Ishikawa (cell line): ENCODE results near the gene PARD3B.

Experiments used
- CEBPB ChIP-seq: IDR thresholded peaks from 2 replicates; pipeline ENCODE4 v1.6.1; 2012
- CREB1 ChIP-seq: IDR thresholded peaks from 2 replicates; pipeline ENCODE4 v1.6.1; 2012; ENCODE audit warnings: low read depth
- EGR1 ChIP-seq: IDR thresholded peaks from 2 replicates; pipeline ENCODE4 v1.6.1; 2012
- EP300 ChIP-seq: IDR thresholded peaks from 2 replicates; pipeline ENCODE4 v1.6.1; 2012; ENCODE audit warnings: borderline replicate concordance
- FOXM1 ChIP-seq: IDR thresholded peaks from 2 replicates; pipeline ENCODE4 v1.6.1; 2012; ENCODE audit warnings: low read depth, borderline replicate concordance
- NFIC ChIP-seq: IDR thresholded peaks from 2 replicates; pipeline ENCODE4 v1.6.1; 2012
- RAD21 ChIP-seq: IDR thresholded peaks from 2 replicates; pipeline ENCODE4 v1.6.1; 2012; ENCODE audit warnings: low read depth
- TAF1 ChIP-seq: IDR thresholded peaks from 2 replicates; pipeline ENCODE4 v1.6.1; 2012; ENCODE audit warnings: low read depth, mild to moderate bottlenecking
- TCF12 ChIP-seq: IDR thresholded peaks from 2 replicates; pipeline ENCODE4 v1.6.1; 2012; ENCODE audit warnings: low read depth
- TEAD4 ChIP-seq: IDR thresholded peaks from 2 replicates; pipeline ENCODE4 v1.6.1; 2012
- YY1 ChIP-seq: IDR thresholded peaks from 2 replicates; pipeline ENCODE4 v1.6.1; 2012; ENCODE audit warnings: low read depth
- ZBTB7A ChIP-seq: IDR thresholded peaks from 2 replicates; pipeline ENCODE4 v1.6.1; 2012; ENCODE audit warnings: low read depth
- TF ChIP-seq, protein P1 (sequence below): IDR thresholded peaks from 2 replicates; pipeline ENCODE4 v1.6.1; 2012; ENCODE audit warnings: low read depth, mild to moderate bottlenecking
- TF ChIP-seq, protein P2 (sequence below): IDR thresholded peaks from 2 replicates; pipeline ENCODE4 v1.6.1; 2012
- TF ChIP-seq, protein P3 (sequence below): IDR thresholded peaks from 2 replicates; pipeline ENCODE4 v1.6.1; 2012

PARD3B gene

DNA sequence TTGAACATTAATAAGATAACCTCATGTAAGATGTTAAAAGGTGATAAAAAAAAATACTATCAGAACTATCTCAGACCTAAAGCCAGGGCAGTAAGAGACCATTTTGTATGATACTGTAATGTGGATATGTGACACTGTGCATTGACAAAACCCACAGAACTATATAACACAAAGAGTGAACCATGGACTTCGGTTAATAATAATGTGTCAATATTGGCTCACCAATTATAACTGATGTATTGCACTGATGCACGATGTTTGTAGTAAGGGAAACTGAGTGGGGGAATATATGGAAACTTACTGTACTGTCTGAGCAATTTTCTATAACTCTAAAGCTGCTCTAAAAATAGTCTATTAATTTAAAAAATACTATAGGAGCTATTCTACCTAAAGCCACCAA lies 40.7 kb upstream of the PARD3B start:
- TF ChIP-seq, protein P1, sequence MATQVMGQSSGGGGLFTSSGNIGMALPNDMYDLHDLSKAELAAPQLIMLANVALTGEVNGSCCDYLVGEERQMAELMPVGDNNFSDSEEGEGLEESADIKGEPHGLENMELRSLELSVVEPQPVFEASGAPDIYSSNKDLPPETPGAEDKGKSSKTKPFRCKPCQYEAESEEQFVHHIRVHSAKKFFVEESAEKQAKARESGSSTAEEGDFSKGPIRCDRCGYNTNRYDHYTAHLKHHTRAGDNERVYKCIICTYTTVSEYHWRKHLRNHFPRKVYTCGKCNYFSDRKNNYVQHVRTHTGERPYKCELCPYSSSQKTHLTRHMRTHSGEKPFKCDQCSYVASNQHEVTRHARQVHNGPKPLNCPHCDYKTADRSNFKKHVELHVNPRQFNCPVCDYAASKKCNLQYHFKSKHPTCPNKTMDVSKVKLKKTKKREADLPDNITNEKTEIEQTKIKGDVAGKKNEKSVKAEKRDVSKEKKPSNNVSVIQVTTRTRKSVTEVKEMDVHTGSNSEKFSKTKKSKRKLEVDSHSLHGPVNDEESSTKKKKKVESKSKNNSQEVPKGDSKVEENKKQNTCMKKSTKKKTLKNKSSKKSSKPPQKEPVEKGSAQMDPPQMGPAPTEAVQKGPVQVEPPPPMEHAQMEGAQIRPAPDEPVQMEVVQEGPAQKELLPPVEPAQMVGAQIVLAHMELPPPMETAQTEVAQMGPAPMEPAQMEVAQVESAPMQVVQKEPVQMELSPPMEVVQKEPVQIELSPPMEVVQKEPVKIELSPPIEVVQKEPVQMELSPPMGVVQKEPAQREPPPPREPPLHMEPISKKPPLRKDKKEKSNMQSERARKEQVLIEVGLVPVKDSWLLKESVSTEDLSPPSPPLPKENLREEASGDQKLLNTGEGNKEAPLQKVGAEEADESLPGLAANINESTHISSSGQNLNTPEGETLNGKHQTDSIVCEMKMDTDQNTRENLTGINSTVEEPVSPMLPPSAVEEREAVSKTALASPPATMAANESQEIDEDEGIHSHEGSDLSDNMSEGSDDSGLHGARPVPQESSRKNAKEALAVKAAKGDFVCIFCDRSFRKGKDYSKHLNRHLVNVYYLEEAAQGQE = no peak
- TF ChIP-seq ZBTB7A (no peak), EGR1 (no peak), TAF1 (no peak), CREB1 (no peak), RAD21 (no peak), EP300 (no peak), FOXM1 (no peak), TCF12 (no peak)
- TF ChIP-seq, protein P2, sequence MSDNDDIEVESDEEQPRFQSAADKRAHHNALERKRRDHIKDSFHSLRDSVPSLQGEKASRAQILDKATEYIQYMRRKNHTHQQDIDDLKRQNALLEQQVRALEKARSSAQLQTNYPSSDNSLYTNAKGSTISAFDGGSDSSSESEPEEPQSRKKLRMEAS = no peak

DNA sequence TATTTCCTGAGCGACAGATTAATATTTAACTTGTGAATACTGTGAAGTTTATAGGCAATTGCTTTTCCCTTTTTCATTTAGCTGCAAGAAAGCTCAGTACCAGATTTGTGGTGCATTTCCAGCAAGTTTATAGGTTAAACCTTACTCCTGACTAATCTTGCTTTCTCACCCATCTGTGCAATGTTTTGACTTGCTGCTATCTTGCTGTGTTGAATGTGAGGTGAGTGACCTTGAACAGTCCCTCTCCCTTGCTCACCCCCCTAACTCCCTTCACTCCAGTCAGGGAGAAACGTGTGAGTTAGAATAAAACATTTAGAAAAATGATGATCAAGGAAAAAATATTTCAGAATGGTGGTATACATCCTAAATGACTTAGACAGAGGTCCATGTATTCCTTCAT lies 39.8 kb upstream of the PARD3B start:
- TF ChIP-seq TCF12 (no peak), NFIC (no peak), CREB1 (no peak), TAF1 (no peak), YY1 (no peak), CEBPB (no peak), TEAD4 (no peak), ZBTB7A (no peak), RAD21 (no peak), EP300 (no peak), FOXM1 (no peak), EGR1 (no peak)
- TF ChIP-seq, protein P1 = no peak
- TF ChIP-seq, protein P2 = no peak
- TF ChIP-seq, protein P3, sequence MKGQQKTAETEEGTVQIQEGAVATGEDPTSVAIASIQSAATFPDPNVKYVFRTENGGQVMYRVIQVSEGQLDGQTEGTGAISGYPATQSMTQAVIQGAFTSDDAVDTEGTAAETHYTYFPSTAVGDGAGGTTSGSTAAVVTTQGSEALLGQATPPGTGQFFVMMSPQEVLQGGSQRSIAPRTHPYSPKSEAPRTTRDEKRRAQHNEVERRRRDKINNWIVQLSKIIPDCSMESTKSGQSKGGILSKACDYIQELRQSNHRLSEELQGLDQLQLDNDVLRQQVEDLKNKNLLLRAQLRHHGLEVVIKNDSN = no peak

DNA sequence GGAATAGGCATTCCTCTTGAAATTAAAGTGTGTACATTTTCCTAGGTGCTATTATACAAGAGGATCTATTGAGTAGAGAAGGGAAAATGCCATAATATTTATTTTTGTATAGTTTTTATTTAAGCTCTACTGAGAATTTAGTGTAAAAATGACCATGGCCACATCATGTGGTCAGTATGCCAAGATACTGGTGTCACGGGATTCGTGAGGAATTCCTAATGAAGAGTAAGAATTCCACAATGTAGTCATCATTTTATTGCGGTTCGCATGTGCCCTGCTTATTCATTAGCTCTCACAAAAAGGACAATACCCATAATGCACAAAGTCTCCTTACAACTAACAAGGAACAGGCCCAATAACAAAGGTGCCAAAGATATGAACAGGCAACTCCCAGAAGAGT lies 39.3 kb upstream of the PARD3B start:
- TF ChIP-seq EP300 (no peak), NFIC (no peak), TAF1 (no peak), TEAD4 (no peak)

DNA sequence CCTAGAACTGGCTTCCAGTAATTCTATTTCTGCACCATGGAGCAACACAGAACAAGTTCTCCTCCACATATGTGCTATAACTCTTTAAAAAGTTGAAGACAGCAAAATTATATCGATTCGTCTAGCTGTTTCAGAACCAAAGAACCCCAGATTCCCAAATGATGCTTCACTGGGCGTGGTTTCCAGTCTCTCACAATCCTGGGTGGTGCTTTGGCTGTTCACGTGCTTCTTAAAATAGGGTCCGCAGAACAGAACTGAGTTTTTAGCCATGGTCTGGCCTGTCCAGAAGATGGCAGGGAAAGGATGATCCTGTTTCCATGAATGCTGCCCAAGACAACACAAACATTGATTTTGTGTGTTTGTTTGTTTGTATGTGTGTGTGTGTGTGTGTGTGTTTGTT lies 37.6 kb upstream of the PARD3B start:
- no peak for TF ChIP-seq EP300
- no peak for TF ChIP-seq FOXM1

DNA sequence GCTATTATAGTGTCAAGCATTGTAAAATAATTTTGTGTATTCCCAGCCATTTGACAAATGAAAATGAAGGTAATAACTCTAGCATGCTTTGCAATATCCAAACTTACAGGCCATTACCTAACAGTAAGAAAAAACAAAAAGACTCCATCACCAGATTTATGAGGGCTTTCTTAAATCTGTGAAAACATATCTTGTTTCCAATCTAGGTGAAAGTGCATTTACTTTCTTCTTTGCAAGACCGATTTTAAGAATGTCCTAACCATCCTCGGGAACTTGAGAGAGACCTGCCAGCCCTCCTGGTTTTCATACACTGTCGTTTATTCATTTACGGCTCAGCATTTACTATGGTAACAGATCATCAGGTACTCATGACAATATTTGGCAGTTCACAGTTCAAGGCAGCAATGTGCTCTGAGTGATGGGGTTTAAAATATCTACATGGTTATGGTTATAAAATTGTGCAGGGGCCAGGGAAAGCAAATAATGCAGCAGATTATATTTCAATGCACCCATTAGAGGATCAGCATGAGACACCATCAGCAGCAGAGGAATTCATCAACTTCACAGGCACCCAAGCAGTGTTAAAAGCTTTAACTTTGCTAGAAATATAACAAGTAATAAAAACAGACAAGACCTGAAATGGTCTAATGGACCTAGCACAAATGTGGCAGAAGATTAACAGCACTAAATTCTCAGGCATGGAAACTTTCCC lies 34.4 kb upstream of the PARD3B start:
- no peak for TF ChIP-seq YY1
- TF ChIP-seq, protein P1 = no peak
- TF ChIP-seq ZBTB7A = no peak
- TF ChIP-seq CREB1 = no peak
- no peak for TF ChIP-seq TEAD4
- TF ChIP-seq, protein P3 = no peak
- TF ChIP-seq EGR1 = no peak
- no peak for TF ChIP-seq RAD21
- no peak for TF ChIP-seq TAF1
- TF ChIP-seq CEBPB = no peak
- no peak for TF ChIP-seq FOXM1
- TF ChIP-seq NFIC = no peak
- TF ChIP-seq TCF12 = no peak
- TF ChIP-seq, protein P2 = no peak
- no peak for TF ChIP-seq EP300
